Osteoblast (primary cell): ENCODE measurements around the gene BMPR1B. TPM values are rescaled to one million over a fixed set of nuclear protein-coding genes. Genes with fewer than 3 reads are reported as not detected.

Experiments used
- DNase-seq: peaks from one replicate; pipeline ENCODE4 v3.0.0; 2011; ENCODE audit warnings: low spot score, mixed read lengths; ENCODE audit not compliant: insufficient read length; ENCODE audit errors: missing footprints
- H2AFZ ChIP-seq: 2 replicates; pipeline ENCODE4 v1.6.0; 2011; ENCODE audit warnings: mild to moderate bottlenecking, low read length
- H3K27ac ChIP-seq: 2 replicates; pipeline ENCODE4 v1.5.1; 2011; ENCODE audit warnings: mild to moderate bottlenecking, low read depth, low read length, moderate library complexity
- H3K27me3 ChIP-seq: 2 replicates; pipeline ENCODE4 v1.6.0; 2012; ENCODE audit warnings: mild to moderate bottlenecking, control low read depth, inconsistent platforms, low read length, moderate library complexity; ENCODE audit not compliant: insufficient read depth
- H3K36me3 ChIP-seq: 2 replicates; pipeline ENCODE4 v1.5.1; 2011; ENCODE audit warnings: mild to moderate bottlenecking, low read length, control low read depth, moderate library complexity; ENCODE audit not compliant: insufficient read depth
- H3K4me1 ChIP-seq: 2 replicates; pipeline ENCODE4 v1.5.1; 2011; ENCODE audit warnings: mild to moderate bottlenecking, low read length, control low read depth, moderate library complexity; ENCODE audit not compliant: insufficient read depth
- H3K4me2 ChIP-seq: 2 replicates; pipeline ENCODE4 v1.6.0; 2011; ENCODE audit warnings: mild to moderate bottlenecking, low read length; ENCODE audit not compliant: insufficient read depth
- H3K4me3 ChIP-seq: fragments of 200-600 bp; sonication (generic); 3 replicates; pipeline ENCODE4 v1.5.1; 2012; ENCODE audit warnings: mild to moderate bottlenecking, low read length, inconsistent platforms; ENCODE audit not compliant: insufficient read depth
- H3K79me2 ChIP-seq: 2 replicates; pipeline ENCODE4 v1.6.0; 2012; ENCODE audit warnings: mild to moderate bottlenecking, low read length, control low read depth, inconsistent platforms; ENCODE audit not compliant: insufficient read depth
- H3K9me3 ChIP-seq: 2 replicates; pipeline ENCODE4 v1.5.1; 2011; ENCODE audit warnings: low read depth, low read length, control low read depth
- H4K20me1 ChIP-seq: 2 replicates; pipeline ENCODE4 v1.6.0; 2012; ENCODE audit warnings: mild to moderate bottlenecking, low read length, control low read depth; ENCODE audit not compliant: insufficient read depth
- total RNA-seq: library from RNA; depleted of rRNA; stranded (reverse); fragments of >200 nt; gene quantifications from 2 replicates; pipeline ENCODE4 v1.2.3, GENCODE V29; 2012
- TF ChIP-seq, protein P1 (sequence below): IDR thresholded peaks from 2 replicates; pipeline ENCODE4 v1.5.1; 2011; ENCODE audit warnings: mild to moderate bottlenecking, low read depth, low read length, moderate library complexity; ENCODE audit errors: extremely low read depth

BMPR1B gene
- total RNA-seq, 1 donor = 2.5 TPM

DNA sequence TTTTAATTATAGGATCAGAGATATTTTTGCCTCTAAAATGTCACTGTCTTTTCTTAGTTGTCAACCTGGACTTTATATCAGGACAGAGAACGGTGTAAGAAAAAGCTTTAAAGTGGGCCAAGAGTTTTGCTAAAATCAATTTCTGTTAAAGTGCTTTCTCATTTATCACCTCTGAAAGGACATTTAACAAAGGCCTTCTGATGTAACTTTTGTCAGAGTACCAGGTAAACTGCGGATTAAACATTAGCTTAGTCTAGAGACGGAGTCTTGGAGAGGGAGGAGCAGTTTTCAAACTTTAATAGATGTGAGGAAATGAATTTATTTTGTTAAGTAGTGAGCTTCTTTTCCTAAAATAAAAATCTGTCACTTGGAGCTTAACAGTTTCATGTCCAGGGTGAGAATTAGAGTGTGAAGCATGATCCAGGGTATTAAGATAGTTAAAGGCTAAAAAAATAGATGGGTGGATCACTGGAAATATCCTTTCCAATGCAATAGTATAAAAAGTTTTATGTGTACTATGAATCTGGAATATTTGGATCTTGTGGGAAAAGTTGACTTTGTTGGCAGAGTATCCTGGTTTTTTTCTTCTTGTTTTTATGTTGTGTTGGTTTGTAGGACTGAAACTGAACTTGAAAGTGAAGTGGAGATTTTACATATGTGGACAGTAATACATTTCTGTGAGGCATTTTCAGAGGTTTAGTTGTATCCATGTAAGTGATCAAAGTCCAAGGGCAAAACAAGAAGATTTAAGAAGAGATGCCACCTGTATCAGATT lies 33.6 kb upstream of the BMPR1B start:
- TF ChIP-seq, protein P1, sequence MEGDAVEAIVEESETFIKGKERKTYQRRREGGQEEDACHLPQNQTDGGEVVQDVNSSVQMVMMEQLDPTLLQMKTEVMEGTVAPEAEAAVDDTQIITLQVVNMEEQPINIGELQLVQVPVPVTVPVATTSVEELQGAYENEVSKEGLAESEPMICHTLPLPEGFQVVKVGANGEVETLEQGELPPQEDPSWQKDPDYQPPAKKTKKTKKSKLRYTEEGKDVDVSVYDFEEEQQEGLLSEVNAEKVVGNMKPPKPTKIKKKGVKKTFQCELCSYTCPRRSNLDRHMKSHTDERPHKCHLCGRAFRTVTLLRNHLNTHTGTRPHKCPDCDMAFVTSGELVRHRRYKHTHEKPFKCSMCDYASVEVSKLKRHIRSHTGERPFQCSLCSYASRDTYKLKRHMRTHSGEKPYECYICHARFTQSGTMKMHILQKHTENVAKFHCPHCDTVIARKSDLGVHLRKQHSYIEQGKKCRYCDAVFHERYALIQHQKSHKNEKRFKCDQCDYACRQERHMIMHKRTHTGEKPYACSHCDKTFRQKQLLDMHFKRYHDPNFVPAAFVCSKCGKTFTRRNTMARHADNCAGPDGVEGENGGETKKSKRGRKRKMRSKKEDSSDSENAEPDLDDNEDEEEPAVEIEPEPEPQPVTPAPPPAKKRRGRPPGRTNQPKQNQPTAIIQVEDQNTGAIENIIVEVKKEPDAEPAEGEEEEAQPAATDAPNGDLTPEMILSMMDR = no peak
- Histone ChIP-seq H3K27ac (no peak overlapping the region), H3K27me3 (no peaks in the 10 kb centered on the region), H3K36me3 (no peaks in the 10 kb centered on the region), H3K4me1 (no peaks in the 10 kb centered on the region), H3K9me3 (no peaks in the 10 kb centered on the region), H2AFZ (no peak overlapping the region), H3K4me3 (no peak overlapping the region), H3K4me2 (no peak overlapping the region), H3K79me2 (no peaks in the 10 kb centered on the region), H4K20me1 (no peaks in the 10 kb centered on the region)
- DNase-seq = no peak

DNA sequence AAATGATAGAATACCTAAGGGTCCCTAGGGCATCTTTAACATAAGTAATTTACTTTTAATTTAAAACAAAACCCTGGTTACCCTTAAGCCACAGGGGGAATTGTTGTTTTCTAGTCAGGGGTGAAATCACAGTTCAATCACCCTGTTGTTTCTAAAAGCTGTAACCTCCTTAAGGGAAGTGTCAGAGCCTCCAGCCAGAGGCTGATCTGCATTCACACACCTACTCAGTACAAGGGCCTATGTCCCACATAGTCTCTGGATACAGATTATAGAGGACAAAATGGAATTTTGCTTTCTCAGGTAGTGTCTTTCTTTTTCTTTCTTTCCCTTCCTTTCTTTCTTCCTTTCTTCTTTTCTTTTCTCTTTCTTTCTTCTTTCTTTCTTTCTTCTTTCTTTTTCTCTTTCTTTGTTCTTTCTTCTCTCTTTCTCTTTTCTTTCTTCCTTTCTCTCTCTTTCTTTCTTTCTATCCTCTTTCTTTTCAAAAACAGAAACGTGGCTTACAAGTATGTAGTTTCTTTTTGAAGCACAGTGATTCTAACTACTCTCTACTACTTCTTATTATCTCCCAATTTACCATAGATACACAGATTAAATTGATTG lies 31.1 kb upstream of the BMPR1B start:
- Histone ChIP-seq H3K4me1 (no peaks in the 10 kb centered on the region), H2AFZ (no peak overlapping the region)

DNA sequence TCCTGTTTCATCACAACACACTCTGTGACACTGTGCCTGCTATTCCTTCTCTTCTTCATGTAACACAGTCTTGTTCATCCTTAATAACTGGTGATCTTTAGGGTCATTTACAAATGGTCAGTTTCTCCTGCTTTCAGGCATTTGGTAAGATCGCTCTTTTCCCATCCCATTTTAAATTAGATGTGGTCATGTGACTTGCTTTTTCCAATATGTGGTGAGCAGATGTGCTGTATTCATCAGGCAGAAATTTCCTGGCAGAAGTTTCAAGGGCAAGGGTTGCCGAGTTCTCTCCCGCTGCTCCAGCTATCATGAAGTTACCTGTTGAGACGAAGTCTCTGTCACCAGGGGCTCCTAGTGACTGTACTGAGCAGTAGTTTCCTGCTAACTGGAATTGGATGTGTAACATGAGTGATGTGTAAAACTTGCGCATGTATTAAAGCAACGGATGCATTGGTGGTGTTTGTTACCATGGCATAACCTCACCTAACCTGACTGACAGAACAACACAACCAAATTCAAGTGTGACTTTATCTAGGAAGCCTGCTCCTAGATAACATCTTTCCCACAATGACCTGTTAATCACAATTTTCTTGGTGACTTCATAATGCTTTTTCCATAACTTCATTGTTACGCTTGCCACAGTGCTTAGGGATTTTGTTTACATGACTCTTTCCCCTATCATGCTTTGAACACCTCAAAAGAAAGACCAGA lies 29.5 kb upstream of the BMPR1B start:
- Histone ChIP-seq H3K4me3 (no peak overlapping the region), H3K4me2 (no peak overlapping the region), H3K27me3 (no peaks in the 10 kb centered on the region), H3K9me3 (no peaks in the 10 kb centered on the region), H3K27ac (no peak overlapping the region), H3K79me2 (no peaks in the 10 kb centered on the region), H3K4me1 (no peaks in the 10 kb centered on the region), H2AFZ (no peak overlapping the region), H3K36me3 (no peaks in the 10 kb centered on the region), H4K20me1 (no peaks in the 10 kb centered on the region)
- TF ChIP-seq, protein P1 = no peak
- DNase-seq = no peak

More for the DNA sequence above, 31.1 kb upstream of the BMPR1B start:
- H3K27me3 ChIP-seq = no peaks in the 10 kb centered on the region
- no peak overlapping the region for H3K27ac ChIP-seq
- no peak for DNase-seq
- H4K20me1 ChIP-seq = no peaks in the 10 kb centered on the region
- TF ChIP-seq, protein P1 = no peak
- H3K9me3 ChIP-seq = no peaks in the 10 kb centered on the region
- no peak overlapping the region for H3K4me2 ChIP-seq
- H3K36me3 ChIP-seq = no peaks in the 10 kb centered on the region
- H3K4me3 ChIP-seq = no peak overlapping the region
- H3K79me2 ChIP-seq = no peaks in the 10 kb centered on the region

DNA sequence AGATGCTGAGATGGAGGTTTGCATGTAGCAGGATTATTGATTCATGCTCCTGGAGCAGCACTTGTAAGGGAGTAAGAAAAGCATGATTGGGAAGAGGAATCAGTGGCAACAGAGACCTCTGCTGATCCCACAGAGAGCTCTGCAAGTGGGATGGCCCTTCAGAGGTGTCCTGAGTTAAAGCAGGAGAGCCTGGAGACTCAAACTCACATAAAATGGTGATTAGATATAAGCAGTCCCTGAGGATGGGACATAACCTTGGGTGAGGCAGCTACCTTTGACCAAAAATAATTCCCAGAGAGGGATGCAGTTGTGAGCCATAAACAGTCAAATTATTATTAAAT lies 25.4 kb upstream of the BMPR1B start:
- Histone ChIP-seq H4K20me1 (no peaks in the 10 kb centered on the region), H3K4me2 (no peak overlapping the region), H3K79me2 (no peaks in the 10 kb centered on the region), H3K4me3 (no peak overlapping the region), H3K36me3 (no peaks in the 10 kb centered on the region), H3K4me1 (no peaks in the 10 kb centered on the region), H3K9me3 (no peaks in the 10 kb centered on the region), H3K27me3 (no peaks in the 10 kb centered on the region), H3K27ac (no peak overlapping the region), H2AFZ (no peak overlapping the region)
- TF ChIP-seq, protein P1 = no peak
- peak; percentile 15 for DNase-seq
